HepG2 (cell line): ENCODE results near the gene ZC2HC1B. TPM values are rescaled to one million over a fixed set of nuclear protein-coding genes. Genes with fewer than 3 reads are reported as not detected.

ENCODE experiments used
- ATAC-seq: fragments of 200-7000 bp; cut with Tn5 transposase; 3 replicates; pipeline ENCODE4 v1.9.1; 2020; ENCODE audit warnings: mild to moderate bottlenecking, moderate library complexity
- BruUV-seq: library from RNA; stranded (reverse); fragments of 400-500 nt; replicated peaks from 2 replicates; lab custom pipeline; 2021; lab: Mats Ljungman, UMichigan
- CTCF ChIA-PET: fragments of 300-600 bp; formaldehyde crosslinking; extraction: SDS; loops from one replicate; lab custom pipeline; 2021; ENCODE audit warnings: low total read pairs, inconsistent platforms, low intra/inter-chr PET ratio; lab: Yijun Ruan, JAX
- POLR2A ChIA-PET: fragments of 350-600 bp; sonication (Branson Sonifier 250); formaldehyde crosslinking; loops from one replicate; lab custom pipeline; 2020; ENCODE audit warnings: antibody characterized with exemption, inconsistent platforms; lab: Yijun Ruan, JAX
- DNase-seq: peaks from one replicate; pipeline ENCODE4 v3.0.0-alpha.2; 2015; ENCODE audit warnings: low spot score
- FAIRE-seq: peaks from 3 replicates; lab custom pipeline; 2011; peaks lifted over from hg19 to GRCh38; lab: Jason Lieb, UNC
- H2AFZ ChIP-seq: one replicate; pipeline ENCODE4 v1.6.1; 2011; ENCODE audit warnings: low read length, inconsistent platforms
- H3K27ac ChIP-seq: fragments of 300-600 bp; 3 replicates; pipeline ENCODE4 v1.8.0; 2011; ENCODE audit warnings: mixed run types, mild to moderate bottlenecking, mixed read lengths, low read length, inconsistent platforms; ENCODE audit not compliant: insufficient read depth; ENCODE audit errors: extremely low read length
- H3K27me3 ChIP-seq, 2 experiments: fragments of 200-600 bp in 1 of 2; 2 replicates in 1 of 2; 3 replicates in 1 of 2; pipeline versions ENCODE4 v1.6.0 to v1.8.0; 2011; ENCODE audit warnings: low read length in 2 of 2, mild to moderate bottlenecking in 2 of 2, moderate library complexity in 2 of 2, inconsistent platforms in 1 of 2; ENCODE audit not compliant: insufficient read depth in 2 of 2, control insufficient read depth in 1 of 2
- H3K36me3 ChIP-seq, 2 experiments: fragments of 200-600 bp in 1 of 2; replicated peaks in 1 of 2; 2 replicates in 1 of 2; 3 replicates in 1 of 2; pipeline versions ENCODE4 v1.5.1 to v1.8.0; 2011; ENCODE audit warnings: low read length in 2 of 2, inconsistent platforms in 1 of 2; ENCODE audit not compliant: insufficient read depth in 2 of 2, control insufficient read depth in 1 of 2
- H3K4me1 ChIP-seq: 2 replicates; pipeline ENCODE4 v1.5.1; 2012; ENCODE audit warnings: low read length, inconsistent platforms; ENCODE audit not compliant: insufficient read depth
- H3K4me2 ChIP-seq: 2 replicates; pipeline ENCODE4 v1.6.0; 2011; ENCODE audit warnings: low read depth, low read length, inconsistent platforms
- H3K4me3 ChIP-seq, 3 experiments: fragments of 200-600 bp in 1 of 3; sonication (generic), shearing (Covaris generic) in 1 of 3; replicated peaks in 1 of 3; 2 replicates each; pipeline ENCODE4 v1.5.1; 2011 to 2016; ENCODE audit warnings: low read length in 3 of 3, inconsistent platforms in 2 of 3, low read depth in 2 of 3, mild to moderate bottlenecking in 2 of 3, control low read depth in 1 of 3, mixed read lengths in 1 of 3; ENCODE audit not compliant: insufficient read depth in 1 of 3
- H3K79me2 ChIP-seq: one replicate; pipeline ENCODE4 v1.6.1; 2011; ENCODE audit warnings: low read length, inconsistent platforms; ENCODE audit not compliant: insufficient read depth
- H3K9ac ChIP-seq: 2 replicates; pipeline ENCODE4 v1.6.0; 2011; ENCODE audit warnings: mild to moderate bottlenecking, low read depth, low read length, inconsistent platforms; ENCODE audit not compliant: insufficient read depth
- H3K9me3 ChIP-seq: 2 replicates; pipeline ENCODE4 v1.5.1; 2012; ENCODE audit warnings: mild to moderate bottlenecking, low read length
- H4K20me1 ChIP-seq: 2 replicates; pipeline ENCODE4 v1.6.0; 2011; ENCODE audit warnings: inconsistent platforms, mild to moderate bottlenecking, low read length, moderate library complexity; ENCODE audit not compliant: insufficient read depth
- CREBL2 ChIP-seq: sonication (generic); formaldehyde crosslinking; IDR thresholded peaks from 2 replicates; pipeline ENCODE4 v1.8.1; 2023; ENCODE audit warnings: missing genetic modification reagents, mild to moderate bottlenecking, borderline replicate concordance
- HNRNPUL1 ChIP-seq: fragments of 200-400 bp; formaldehyde crosslinking; IDR thresholded peaks from 2 replicates; pipeline ENCODE4 v1.6.1; 2017; ENCODE audit warnings: low read depth, mild to moderate bottlenecking, low read length, moderate library complexity
- HOXA5 ChIP-seq: sonication (generic); formaldehyde crosslinking; IDR thresholded peaks from 2 replicates; pipeline ENCODE4 v1.4.0; 2020; ENCODE audit warnings: missing genetic modification reagents
- JARID2 ChIP-seq: sonication (generic); formaldehyde crosslinking; IDR thresholded peaks from 2 replicates; pipeline ENCODE4 v1.8.1; 2023; ENCODE audit warnings: missing genetic modification reagents, inconsistent platforms; ENCODE audit not compliant: insufficient replicate concordance
- SP5 ChIP-seq: IDR thresholded peaks from 2 replicates; pipeline ENCODE4 v1.6.1; 2016; ENCODE audit warnings: low read depth, borderline replicate concordance
- TMF1 ChIP-seq: sonication (generic); formaldehyde crosslinking; IDR thresholded peaks from 2 replicates; pipeline ENCODE4 v1.8.1; 2022; ENCODE audit warnings: low read depth, missing genetic modification reagents
- ZEB1 ChIP-seq: IDR thresholded peaks from 2 replicates; pipeline ENCODE4 v1.6.1; 2012; ENCODE audit warnings: mild to moderate bottlenecking, low read depth, inconsistent platforms; ENCODE audit not compliant: insufficient replicate concordance
- ZNF101 ChIP-seq: sonication (generic); formaldehyde crosslinking; IDR thresholded peaks from 2 replicates; pipeline ENCODE4 v1.4.0; 2020; ENCODE audit warnings: mild to moderate bottlenecking, low read depth, missing genetic modification reagents, borderline replicate concordance
- ZNF296 ChIP-seq: sonication (generic); formaldehyde crosslinking; conservative IDR thresholded peaks from 2 replicates; pipeline ENCODE4 v1.5.0; 2020; ENCODE audit warnings: mild to moderate bottlenecking, missing genetic modification reagents
- ZNF446 ChIP-seq: sonication (generic); formaldehyde crosslinking; IDR thresholded peaks from 2 replicates; pipeline ENCODE4 v1.5.0; 2020; ENCODE audit warnings: mild to moderate bottlenecking, missing genetic modification reagents
- ZNF724P ChIP-seq: sonication (generic); formaldehyde crosslinking; IDR thresholded peaks from 2 replicates; pipeline ENCODE4 v1.8.0; 2022; ENCODE audit warnings: missing genetic modification reagents, borderline replicate concordance
- ZNF879 ChIP-seq: sonication (generic); formaldehyde crosslinking; IDR thresholded peaks from 2 replicates; pipeline ENCODE4 v1.8.1; 2023; ENCODE audit warnings: missing genetic modification reagents
- whole genome bisulfite sequencing: methylation state at CpG from one replicate; pipeline ENCODE4 v1.1.6; 2017; ENCODE audit warnings: low lambda C conversion rate; 5-methylcytosine and 5-hydroxymethylcytosine counted together
- in situ Hi-C: cut with HindIII; loops from 2 replicates; pipeline ENCODE4 v1.10.0; 2017; ENCODE audit warnings: low pct_unique_long_range_greater_than_20kb; ENCODE audit not compliant: extremely low pct_ligation_motif_present
- intact Hi-C: fragments of 100-400 bp; cut with micrococcal nuclease; formaldehyde crosslinking; loops from one replicate; pipeline ENCODE4 v1.10.0; 2022; ENCODE audit not compliant: unreplicated experiment
- polyA plus RNA-seq, 8 experiments: library from polyadenylated mRNA; depleted of rRNA in 3 of 8; stranded (reverse) in 7 of 8; unstranded in 1 of 8; fragments of >200 nt; fragmentation: Illumina TruSeq in 4 of 8; extraction: Trizol in 4 of 8; gene quantifications; 2 replicates each; pipeline versions ENCODE4 v1.2.1 to v1.2.3, GENCODE V29; 2011 to 2016; ENCODE audit warnings: low read depth in 4 of 8, missing spikeins in 1 of 8, mixed read lengths in 1 of 8; ENCODE audit not compliant: insufficient read depth in 1 of 8
- total RNA-seq, 5 experiments: library from RNA; depleted of rRNA; stranded (reverse); fragments of >200 nt; fragmentation: Illumina TruSeq; extraction: Trizol; gene quantifications; 2 replicates each; pipeline ENCODE4 v1.2.3, GENCODE V29; 2016; ENCODE audit warnings: low read depth in 1 of 5
- TF ChIP-seq, protein P1 (sequence below): sonication (generic); formaldehyde crosslinking; IDR thresholded peaks from 2 replicates; pipeline ENCODE4 v1.5.1; 2020; ENCODE audit warnings: missing genetic modification reagents, mild to moderate bottlenecking, borderline replicate concordance
- TF ChIP-seq, protein P2 (sequence below): sonication (generic); formaldehyde crosslinking; IDR thresholded peaks from 2 replicates; pipeline ENCODE4 v1.4.0; 2020; ENCODE audit warnings: mild to moderate bottlenecking, missing genetic modification reagents, borderline replicate concordance

Gene ZC2HC1B
- total and polyA plus RNA-seq, 2 of the 13 experiments (the other 11 are each of a cell fraction or from before 2014, with no cell fraction given): not detected

DNA sequence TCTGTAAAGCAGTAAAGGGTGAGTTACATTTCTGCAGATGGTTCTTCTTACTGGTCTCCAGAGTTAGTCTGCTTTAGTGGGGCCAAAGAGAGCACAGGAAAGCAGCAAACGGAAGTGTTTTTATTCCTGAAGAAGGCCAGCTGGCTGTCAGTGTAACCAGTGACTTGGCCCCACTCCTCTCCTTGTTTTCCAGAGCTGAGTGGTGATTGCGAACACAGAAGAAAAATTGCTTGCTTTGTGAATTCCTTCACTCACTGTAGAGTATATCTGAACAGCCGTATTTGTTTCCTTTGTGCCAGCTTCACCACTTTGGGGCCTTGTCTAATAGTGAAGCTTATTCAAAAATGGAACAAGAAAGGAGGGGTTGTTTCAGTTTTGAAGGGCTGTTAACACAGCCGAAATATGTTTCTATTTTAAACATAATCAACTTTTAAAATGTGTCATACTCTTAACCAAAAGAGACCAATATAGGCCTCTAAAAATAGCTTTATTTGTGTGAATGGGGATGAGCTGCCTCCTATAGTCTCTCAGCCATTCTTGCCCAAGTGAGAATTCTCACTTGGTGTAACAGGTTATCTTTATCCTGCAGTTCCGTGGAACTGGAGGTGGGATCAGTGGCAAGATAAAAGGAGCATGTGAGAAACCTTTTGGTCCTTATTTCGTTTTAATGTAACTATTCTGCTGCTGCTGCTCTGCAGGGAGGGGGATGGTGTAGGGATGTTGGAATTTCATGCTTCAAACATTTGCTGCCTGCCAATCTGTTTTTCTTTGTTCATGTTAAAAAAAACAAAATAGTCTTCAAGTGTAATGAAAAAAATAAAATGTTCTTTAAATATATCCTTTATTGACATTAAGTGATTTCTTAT, 37.8 kb downstream of the ZC2HC1B start:
- H2AFZ ChIP-seq: peak overlapping the region; percentile 22
- BruUV-seq: no TSS peak
- no peaks in the 10 kb centered on the region for H4K20me1 ChIP-seq
- ChIA-PET CTCF (no interaction called here), POLR2A (no interaction called here)
- no peaks in the 10 kb centered on the region for H3K9me3 ChIP-seq
- no peak for DNase-seq
- intact Hi-C loops: no loop called here
- no peak overlapping the region for H3K9ac ChIP-seq
- in situ Hi-C loops: no loop called here
- no peak; the same call in 2 of the 3 replicates for ATAC-seq
- H3K4me3 ChIP-seq: no peak overlapping the region
- H3K27ac ChIP-seq: no peak overlapping the region
- H3K79me2 ChIP-seq: no peaks in the 10 kb centered on the region
- H3K4me2 ChIP-seq: no peak overlapping the region
- no peaks in the 10 kb centered on the region for H3K36me3 ChIP-seq
- peaks cover 0 to 4% of the 10 kb centered on the region in 2 experiments; a peak in 1 of 5 replicates for H3K27me3 ChIP-seq
- no peaks in the 10 kb centered on the region for H3K4me1 ChIP-seq
- no peak for FAIRE-seq
- WGBS: 15% methylated on average over 6 of the region's 6 CpGs
- TF ChIP-seq ZNF296 (CRISPR knock-in tag) (no peak), TMF1 (CRISPR knock-in tag) (no peak), ZNF724P (no peak), HOXA5 (CRISPR knock-in tag) (no peak)
- TF ChIP-seq, all 625 proteins: peak for 0

GRCh38 chr6:143902827-143903226, 38.6 kb downstream of the ZC2HC1B start:
- in situ Hi-C loops: no loop called here
- Histone ChIP-seq H3K9ac (no peak overlapping the region), H3K36me3 (no peaks in the 10 kb centered on the region), H3K27me3 (0 out of 5 replicates have a peak, but pooled peaks cover 0 to 4% of the 10 kb centered on the region in 2 experiments), H3K4me1 (no peaks in the 10 kb centered on the region), H2AFZ (no peak overlapping the region), H3K4me3 (no peak overlapping the region), H3K4me2 (no peak overlapping the region), H4K20me1 (no peaks in the 10 kb centered on the region), H3K9me3 (no peaks in the 10 kb centered on the region), H3K79me2 (no peaks in the 10 kb centered on the region), H3K27ac (no peak overlapping the region)
- ChIA-PET POLR2A (no interaction called here), CTCF (no interaction called here)
- no TSS peak for BruUV-seq
- ATAC-seq: no peak
- 56% methylated on average over 2 of the region's 2 CpGs for WGBS
- FAIRE-seq: no peak
- DNase-seq: no peak
- intact Hi-C loops: no loop called here
- no peak for TF ChIP-seq ZEB1
- no peak for TF ChIP-seq HNRNPUL1
- TF ChIP-seq CREBL2: no peak
- TF ChIP-seq, protein P1, sequence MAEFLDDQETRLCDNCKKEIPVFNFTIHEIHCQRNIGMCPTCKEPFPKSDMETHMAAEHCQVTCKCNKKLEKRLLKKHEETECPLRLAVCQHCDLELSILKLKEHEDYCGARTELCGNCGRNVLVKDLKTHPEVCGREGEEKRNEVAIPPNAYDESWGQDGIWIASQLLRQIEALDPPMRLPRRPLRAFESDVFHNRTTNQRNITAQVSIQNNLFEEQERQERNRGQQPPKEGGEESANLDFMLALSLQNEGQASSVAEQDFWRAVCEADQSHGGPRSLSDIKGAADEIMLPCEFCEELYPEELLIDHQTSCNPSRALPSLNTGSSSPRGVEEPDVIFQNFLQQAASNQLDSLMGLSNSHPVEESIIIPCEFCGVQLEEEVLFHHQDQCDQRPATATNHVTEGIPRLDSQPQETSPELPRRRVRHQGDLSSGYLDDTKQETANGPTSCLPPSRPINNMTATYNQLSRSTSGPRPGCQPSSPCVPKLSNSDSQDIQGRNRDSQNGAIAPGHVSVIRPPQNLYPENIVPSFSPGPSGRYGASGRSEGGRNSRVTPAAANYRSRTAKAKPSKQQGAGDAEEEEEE (CRISPR knock-in tag): no peak
- TF ChIP-seq JARID2 (CRISPR knock-in tag): no peak
- no peak for TF ChIP-seq ZNF879 (CRISPR knock-in tag)
- TF ChIP-seq, protein P2, sequence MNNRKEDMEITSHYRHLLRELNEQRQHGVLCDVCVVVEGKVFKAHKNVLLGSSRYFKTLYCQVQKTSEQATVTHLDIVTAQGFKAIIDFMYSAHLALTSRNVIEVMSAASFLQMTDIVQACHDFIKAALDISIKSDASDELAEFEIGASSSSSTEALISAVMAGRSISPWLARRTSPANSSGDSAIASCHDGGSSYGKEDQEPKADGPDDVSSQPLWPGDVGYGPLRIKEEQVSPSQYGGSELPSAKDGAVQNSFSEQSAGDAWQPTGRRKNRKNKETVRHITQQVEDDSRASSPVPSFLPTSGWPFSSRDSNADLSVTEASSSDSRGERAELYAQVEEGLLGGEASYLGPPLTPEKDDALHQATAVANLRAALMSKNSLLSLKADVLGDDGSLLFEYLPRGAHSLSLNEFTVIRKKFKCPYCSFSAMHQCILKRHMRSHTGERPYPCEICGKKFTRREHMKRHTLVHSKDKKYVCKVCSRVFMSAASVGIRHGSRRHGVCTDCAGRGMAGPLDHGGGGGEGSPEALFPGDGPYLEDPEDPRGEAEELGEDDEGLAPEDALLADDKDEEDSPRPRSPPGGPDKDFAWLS (CRISPR knock-in tag): no peak
- no peak for TF ChIP-seq ZNF101 (CRISPR knock-in tag)
- no peak for TF ChIP-seq SP5 (CRISPR knock-in tag)
- TF ChIP-seq ZNF446 (CRISPR knock-in tag): no peak
